GM18873 (cell line): ENCODE results near the gene PHLDB2.

Experiments
- ATAC-seq: cut with Tn5 transposase; IDR thresholded peaks from one replicate; pipeline ENCODE4 v1.9.1; 2021; ENCODE audit warnings: mild to moderate bottlenecking, moderate library complexity, moderate number of reproducible peaks; ENCODE audit not compliant: unreplicated experiment, low FRiP score

Gene PHLDB2

DNA sequence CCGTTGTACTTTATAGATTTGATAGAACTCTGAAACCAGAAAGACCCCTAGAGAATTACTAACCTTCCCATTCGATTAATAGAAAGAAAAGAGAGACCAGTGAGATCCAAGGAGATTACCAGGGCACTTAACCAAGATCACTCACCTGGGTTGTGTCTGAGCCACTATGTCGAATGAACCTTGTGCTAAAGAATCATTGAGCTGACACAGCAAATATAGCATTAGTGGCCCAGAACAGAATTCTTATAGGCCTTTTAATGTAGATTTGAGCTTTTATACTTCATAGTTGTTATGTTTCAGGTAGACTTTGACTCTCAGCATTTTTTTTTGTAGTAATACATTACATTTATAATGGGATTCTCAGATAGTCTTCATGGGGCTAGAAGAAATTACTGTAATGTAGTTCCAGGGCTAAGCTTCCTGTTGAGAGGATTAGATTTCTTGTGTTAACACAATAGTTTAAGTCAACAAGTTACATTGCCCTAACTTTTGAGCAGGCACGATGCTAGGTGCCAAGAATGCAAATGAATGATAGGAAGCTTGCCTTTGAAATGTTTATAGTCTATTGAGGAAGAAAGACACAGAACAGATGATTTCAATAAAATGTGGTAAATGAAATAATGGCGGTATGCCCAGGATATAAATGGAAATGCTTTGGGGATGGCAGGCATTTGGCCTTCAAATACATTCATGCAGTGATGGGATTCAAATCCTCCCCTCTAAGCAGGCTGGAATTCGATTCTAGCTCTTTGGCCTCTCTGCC lies 95.3 kb downstream of the PHLDB2 start:
- no peak for ATAC-seq

DNA sequence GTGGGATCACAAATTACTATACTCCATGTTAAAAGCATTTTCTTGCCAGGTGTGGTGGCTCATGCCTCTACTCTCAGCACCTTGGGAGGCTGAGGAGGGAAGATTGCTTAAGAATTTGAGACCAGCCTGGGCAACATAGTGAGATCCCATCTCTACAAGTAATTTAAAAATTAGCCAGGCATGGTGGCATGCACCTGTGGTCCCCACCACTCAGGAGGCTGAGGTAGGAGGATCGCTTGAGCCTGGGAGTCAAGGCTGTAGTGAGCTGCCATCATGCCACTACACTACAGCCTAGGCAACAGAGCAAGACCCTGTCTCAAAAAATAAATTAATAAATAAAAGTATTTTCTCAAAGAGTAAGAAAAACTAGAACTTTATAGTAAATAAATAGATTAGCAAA lies 96.8 kb downstream of the PHLDB2 start:
- ATAC-seq, result no peak

DNA sequence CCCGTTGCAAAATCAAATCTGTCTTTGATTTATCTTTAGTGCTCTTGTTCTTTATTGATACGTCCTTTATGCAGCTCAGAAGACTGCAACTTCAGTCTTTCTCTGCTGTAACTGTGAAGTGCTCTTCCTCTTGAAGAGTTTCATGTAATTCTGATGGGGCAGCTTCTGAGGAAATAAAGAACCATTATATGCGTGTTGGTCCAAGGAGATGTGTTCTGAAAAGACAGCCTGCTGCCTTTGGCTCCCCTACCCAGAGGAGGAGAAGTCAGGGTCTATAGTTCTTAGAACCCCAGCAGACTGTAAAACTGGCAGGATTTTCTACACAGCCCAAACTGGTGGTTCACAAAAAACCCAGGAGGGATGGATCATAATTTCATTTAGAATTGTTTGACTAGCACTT lies 97.4 kb downstream of the PHLDB2 start:
- ATAC-seq, result no peak

DNA sequence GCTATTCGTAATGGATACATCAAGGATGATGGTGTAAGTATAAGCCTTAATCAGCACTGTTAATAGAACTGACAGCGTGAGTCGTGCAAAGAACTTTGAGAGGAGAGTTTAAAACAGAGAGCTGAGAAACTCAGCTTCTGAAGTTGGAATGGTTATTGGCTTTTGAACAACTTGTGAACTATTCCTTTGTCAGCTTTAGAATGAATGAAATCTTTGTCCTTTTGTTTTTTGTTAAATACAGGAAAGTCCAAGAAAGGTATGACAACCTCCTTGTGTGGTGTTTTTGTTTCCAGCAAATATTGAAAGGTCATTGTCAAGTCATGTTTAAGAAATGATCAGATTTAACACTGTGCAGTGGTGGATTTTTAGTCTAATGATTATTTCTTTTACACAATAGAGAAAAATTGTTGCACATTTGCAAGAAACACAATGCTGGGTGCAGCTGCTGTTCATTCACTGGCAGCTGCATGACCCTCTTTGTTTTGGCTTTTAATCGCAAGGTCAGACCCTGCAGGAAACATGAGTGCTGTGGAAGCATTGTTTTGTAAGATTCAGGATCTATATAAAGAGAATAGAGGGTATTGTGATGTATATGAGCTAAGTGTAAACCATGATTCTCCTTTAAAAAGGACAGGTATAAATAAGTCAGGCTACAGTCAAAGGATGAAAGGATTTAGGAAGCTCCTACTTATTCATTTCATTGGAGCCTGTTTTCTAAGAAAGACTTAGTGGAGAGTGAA lies 98.1 kb downstream of the PHLDB2 start:
- ATAC-seq, result no peak

DNA sequence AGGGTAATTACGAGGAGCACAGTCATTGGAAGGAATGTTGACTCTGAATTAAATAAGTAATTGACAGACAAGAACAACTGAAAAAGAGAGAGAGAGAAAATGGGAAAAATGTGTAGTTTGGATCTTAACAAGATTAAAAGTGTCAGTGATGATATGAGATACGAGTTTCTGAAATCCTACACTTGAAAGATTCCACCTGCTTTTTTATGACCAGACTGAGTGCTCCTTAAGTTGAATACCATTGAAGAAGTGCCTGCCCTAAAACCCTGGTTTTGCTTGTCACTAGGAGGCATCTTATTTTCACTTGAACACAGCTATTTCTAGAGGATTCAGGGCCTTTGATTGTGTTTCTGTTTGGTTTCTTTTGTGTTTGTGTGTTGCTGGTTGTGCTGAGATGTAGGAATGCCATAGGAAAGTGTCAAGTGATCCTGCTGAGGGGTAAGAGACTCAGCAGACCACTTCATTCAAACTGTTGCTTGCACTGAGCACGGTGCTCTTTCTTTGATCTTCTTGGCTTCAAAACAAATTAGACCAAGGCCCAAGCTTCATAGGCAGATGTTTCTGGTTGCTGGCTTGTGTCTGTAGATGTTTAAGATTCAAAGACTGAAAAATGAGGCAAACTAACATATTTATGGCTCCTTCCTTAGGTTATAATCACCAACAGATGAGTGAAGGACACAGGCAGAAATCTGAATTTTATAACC lies 102.5 kb downstream of the PHLDB2 start:
- ATAC-seq, result no peak

DNA sequence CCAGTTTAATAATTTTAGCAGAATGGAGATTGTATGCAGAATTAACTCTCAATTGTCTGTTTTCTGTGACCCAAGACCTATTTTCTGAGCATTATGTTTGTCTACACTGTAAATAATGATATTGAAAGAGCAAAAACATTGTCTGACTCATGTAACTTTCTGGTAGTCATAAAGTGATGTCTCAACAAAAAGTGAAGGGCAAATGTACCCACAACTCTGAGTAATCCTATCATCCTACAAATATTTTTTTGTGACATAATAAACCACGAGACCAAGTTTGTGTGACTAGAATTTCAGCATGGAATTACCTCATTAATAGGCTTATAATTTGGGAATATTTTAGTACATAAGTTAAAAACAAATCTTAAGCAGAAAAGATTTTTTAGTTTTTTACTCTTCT lies 104.4 kb downstream of the PHLDB2 start:
- no peak for ATAC-seq

DNA sequence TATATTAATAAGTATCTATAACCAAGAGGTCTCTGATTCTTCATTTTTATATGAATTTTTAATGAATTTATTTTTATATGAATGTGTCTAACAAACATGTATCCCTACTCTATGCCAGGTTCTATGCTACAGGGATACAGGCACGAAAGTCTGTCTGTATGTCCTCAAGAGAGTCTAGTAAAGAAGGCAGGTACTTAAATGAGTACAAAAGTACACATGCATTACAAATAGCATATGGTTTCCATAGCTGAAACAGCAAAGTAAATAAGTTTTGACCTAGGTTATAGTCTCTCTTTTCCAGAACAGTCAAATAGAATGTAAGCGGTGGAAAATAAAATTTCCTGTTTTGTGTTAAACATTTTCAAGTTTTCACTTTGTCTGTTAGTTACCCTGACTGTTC lies 106.4 kb downstream of the PHLDB2 start:
- ATAC-seq, result no peak

DNA sequence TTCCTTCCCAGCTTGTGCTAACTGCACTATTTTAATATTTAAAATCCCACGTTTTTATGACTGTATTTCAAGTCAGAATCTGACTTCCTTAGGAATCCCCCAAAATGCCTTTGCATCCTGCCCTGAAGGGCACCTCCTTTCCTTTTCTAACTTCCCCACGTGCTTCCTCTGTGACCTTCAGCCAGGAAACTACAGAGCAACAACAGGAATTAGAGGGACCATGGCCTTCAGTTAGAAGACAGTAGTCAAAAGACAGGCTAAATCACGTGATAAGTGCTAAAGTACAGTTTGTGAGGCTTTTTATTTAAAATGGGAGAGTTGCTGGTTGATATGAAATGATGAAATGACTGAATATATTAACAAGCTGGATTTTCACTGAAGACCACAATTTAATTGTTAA lies 108.0 kb downstream of the PHLDB2 start:
- ATAC-seq, result no peak

DNA sequence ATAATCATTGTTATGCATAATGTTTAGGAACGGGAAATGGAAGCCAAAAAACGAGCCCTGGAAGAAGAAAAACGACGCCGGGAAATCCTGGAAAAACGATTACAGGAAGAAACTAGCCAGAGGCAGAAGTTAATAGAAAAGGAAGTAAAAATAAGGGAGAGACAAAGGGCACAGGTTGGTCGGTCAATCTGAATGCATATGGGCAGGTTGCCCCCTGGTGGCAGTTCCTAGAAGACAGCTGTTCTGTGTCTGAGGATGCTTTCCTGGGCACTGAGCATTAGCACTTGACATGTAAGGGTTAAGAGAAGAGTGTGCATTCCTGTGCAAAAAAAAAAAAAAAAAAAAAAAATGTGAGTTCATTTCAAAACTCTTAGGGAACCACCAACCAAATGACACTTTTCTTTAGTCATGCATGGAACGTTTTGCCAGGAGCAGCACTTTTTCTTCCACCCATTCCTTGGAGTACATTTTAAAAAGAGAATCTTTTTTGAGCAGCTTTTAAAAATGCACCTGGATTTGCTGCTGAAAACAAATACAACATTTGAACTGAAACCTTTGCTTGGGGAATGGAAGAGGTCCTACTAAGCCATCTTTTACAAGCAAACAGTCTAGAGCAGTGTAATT lies 108.7 kb downstream of the PHLDB2 start:
- ATAC-seq, result peak; percentile 92

DNA sequence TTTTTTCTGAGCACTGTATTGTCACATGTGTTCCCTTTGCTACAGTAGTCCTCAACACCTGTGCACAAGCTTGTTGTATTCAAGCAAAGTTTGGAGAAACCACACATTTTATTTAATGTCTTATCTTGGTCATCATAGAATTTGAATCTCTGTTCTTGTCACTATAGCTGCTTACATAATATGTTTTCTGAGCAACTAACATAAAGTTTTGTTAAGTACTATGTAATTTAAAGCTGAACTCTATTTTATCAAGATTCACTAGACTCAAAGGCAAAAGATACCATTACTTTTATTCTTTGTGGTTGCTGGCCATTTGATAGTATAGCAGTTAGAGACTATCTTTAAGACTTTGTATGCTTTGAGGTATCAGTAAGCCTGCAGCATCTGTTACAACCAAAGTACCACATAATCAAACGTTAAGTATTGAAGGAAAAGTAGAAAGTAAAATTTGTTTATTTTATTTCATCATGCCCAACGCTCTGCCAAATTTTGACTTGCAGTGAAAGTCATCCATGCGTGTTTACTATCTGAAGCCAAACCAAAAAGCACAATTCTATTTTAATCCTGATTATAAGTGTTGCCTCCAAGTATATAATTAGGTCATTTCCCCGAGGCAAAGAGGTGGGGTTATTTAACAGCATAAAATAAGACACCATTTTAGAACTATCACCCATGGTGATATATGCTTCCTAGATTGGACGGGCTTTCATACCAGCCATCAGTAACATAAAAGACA lies 109.4 kb downstream of the PHLDB2 start:
- ATAC-seq, result no peak

DNA sequence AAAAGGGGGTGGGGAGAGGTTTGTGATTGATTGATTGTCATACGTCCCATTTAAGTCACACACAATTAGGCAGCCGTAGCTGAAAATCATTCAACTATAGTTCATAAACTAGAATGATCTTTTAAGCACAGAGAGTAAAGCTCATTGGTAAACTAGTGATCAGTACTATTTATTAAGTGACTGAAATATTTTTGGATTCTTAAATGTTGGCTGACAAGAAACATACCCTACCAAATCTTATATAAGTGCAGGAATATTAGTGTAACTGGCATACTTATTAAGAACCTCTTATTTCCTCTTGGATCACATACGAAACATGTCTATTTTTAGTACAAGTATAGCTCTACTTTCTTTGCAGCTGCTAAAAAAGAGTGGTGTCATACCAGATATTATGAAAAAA lies 111.3 kb downstream of the PHLDB2 start:
- no peak for ATAC-seq

DNA sequence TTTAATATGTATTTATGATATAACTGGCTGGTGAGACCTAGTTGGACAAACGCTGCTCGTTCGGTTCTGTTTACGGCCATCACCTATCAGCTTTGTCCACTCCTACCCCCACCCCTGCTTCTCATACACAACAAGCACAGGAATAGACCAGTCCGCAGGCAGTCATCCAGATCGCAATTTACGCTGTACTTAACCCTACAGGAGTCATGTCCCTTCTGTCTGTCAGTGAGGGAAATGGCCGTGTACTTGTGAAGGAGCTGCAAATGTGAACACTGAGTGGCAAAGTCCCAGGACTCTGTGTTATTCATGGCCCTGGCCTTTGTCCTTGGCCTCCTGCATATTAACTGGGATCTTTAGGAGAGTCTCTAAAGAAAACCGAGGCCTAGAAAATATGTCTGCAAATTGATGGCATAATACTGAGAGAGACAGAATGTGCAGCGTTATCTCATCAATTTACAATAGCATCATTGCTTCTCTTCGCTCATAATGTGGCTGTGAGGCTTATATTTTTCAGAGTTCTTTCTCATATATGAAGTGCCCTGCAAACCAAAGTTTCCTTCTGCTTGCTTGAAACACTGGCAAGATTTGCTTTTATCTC lies 112.6 kb downstream of the PHLDB2 start:
- no peak for ATAC-seq

DNA sequence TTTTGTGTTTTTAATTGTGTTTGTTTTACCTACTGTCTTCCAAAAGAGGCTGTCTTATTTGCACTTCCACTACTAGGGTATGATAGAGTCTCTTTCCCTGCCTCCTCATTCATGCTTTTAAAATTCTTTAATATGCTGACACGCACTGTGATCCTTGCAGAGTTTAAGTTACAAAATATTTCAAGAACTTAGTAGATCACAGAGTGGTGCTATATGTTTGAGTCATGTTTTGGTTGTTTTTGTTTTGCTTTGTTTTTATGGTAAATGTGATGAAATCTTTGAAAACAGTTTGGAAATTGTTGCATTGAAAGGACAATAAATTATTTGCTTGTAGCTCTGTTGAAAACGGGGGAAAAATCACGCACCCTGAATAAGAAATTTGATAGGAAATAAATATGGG lies 113.8 kb downstream of the PHLDB2 start:
- no peak for ATAC-seq

DNA sequence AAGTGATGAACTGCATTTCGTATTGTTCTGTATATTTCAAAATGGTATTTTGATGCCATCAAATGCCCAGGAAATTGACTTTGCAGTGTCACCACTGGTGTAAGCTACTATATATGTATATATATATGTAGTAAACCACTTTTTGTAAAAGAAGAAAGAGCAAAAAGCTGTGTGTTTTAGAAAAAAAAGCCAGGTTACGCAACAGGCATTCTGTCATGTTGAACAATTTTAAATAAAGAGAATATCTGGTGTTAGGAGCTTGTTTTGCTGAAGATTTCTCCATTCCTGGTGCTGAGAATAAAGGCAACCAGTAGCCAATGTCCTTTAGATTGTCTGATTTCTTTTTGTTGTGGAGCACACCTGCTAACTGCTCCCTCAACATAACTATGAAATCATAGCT lies 116.1 kb downstream of the PHLDB2 start:
- no peak for ATAC-seq

DNA sequence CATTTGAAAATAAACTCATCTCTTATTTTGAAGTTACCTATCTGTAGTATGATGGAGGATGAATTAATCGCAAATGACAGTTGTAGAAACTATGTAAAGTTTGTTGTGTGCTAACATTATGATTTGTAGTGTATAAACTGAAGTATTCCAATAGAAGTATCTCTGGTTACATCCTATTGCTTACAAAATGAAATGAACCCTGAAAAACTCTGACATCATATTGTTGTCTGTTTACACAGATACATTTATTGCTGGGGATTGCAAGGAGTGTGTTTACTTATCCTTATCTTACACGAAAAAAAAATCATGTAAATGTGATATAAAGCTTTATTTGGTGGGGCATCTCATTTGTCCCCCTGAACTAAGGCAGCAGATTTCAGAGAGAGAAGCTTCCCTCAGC lies 117.2 kb downstream of the PHLDB2 start:
- ATAC-seq, result no peak

DNA sequence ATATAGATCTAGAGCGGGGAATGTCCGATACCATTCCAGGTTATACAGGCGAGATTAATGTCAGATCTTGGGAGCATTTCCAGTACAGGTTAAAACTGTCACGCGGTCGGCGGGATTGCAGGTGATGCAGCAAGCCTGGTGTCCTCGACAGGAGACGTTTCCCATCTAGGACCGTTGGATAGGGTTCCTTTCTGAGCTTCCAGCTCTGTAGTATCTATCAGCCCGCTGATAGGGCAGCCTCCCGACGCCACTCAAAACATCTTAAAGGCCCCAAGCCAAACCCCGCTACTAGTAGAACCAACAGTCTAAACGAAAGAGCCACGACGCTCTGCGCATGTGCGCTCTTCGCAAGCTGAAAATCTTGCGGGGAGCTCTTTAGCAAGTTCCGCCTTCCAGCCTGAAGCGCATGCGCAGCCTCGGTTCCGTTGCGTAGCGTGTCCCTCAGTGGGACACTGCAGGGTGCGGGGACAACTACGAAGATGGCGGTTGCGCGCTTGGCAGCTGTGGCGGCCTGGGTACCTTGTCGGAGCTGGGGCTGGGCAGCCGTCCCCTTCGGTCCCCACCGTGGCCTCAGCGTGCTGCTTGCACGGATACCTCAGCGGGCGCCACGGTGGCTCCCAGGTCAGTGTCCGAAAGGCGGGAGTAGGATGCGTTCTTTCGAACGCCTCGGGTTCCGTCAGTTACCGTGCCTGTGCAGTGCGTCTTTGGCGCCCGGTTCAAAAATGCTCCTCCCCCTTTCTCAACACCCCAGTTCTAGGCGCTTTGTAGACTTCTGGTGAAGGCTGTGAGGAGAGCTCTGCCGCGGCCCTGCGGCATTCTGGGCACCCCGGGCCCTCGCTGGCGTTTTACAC lies 119.7 kb downstream of the PHLDB2 start, which contains the start of gene ABHD10:
Gene ABHD10, plus strand, starts transcription at position 444 of the 851 bp plus-strand sequence. Its CDS starts 36 bp downstream, at position 480.
- ATAC-seq, result peak; percentile 96

DNA sequence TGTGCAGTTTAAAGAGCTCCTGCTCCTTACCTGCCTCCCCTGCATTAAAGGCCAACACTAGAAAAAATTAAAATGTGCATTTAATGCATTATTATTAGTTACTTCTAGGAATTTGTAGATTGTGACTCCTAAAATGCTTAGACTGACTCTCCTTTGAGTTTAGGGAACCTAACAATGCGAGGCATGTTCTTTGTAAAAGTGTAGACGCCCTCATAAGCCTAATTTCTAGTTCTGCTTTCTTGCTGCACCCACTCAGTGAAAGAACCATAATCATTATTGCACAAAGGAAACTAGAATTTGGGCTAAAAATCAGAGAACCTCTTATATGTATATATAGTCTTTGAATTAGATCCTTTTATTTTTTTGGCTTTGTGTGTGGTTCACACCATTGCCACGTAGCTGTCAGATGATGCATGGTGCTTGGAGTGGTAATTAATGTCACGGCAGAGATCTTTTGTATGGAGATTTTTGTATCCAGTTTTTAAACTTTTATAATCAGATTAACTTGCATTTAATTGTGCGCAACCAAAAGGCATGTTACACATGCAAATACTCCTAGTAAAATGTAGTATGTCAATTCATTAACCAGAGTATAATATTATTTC lies 120.5 kb downstream of the PHLDB2 start:
- peak; percentile 32 for ATAC-seq

DNA sequence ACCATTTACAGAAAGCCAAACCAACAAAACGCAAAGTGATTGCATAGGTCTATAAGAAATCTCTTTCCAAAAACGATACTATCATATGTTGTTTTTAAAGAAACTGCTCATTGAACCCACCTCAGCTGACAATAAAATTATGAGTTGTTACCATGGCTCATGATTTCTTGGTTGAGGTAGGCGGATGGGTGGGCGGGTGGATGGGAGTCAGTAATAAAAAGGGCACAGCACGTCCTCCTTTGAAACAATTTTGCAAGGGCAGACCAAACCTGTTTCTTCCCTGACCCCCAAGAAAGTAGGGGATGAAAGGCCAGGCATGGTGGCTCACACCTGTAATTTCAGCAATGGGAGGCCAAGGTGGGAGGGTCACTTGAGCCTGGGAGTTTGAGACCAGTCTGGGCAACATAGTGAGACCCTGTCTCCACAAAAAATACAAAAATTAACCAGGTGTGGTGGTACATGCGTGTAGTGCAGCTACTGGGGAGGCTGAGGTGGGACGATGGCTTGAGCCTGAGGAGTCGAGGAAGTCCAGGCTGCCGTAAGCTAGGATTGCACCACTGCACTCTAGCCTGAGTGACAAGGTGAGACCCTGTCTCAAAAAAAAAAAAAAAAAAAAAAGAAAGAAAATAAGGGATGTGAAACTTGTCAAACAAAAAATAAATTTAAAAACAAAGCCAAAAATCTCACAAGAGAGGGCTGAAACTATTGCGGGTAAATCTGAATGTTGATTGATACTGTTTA lies 121.8 kb downstream of the PHLDB2 start:
- no peak for ATAC-seq
